Measurements from ENCODE around the gene PPIL4.

DNA sequence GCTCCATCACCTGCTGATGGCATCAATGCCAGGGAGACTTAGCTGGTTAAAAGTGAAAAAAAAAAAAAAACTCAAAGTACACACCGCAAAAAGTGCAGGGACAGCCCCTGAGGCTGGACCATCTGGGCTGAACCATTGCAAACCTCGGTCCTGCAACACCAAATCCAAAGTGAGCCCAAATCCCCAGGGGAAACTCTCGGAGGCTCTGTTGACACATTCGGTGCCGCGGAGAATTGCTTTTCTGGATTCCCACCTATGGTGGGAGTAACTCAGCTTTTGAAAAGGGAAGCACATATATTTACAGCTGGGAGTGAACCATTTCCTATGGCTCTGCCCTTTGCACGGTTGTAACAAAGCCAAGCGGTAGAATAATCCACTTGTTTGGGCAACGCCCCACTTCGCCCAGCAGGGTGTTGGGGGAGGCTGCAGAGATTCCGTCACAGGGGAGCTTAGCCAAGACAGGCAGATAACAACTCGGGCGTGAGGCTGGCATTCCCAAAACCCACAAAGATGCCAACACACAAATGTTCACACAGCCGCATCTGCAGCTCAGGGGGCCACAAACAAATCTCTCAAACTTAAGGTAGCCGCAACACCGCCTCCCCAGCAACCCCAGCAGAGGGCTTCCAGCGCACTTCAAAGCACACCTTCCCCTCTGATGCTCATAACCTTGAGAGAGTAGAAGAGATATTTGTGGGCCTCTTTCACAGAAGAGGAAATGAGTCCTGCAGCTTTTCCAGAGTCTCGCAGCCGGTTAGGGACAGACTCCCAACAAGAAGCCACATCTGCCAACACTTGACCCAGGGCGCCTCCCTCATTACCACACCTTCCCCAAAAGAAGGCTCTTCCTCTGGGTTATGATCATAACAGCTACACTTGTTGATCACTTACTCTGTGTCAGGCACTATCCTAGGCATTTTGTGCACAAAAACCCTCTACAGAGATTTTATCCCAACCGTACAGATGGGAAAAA is 72.5 kb downstream of the PPIL4 start:
- no peak for TF ChIP-seq POLR2AphosphoS5 (IDR thresholded peaks at IDR 0.05; ENCODE audit: low read depth)
- TF ChIP-seq, protein P1, sequence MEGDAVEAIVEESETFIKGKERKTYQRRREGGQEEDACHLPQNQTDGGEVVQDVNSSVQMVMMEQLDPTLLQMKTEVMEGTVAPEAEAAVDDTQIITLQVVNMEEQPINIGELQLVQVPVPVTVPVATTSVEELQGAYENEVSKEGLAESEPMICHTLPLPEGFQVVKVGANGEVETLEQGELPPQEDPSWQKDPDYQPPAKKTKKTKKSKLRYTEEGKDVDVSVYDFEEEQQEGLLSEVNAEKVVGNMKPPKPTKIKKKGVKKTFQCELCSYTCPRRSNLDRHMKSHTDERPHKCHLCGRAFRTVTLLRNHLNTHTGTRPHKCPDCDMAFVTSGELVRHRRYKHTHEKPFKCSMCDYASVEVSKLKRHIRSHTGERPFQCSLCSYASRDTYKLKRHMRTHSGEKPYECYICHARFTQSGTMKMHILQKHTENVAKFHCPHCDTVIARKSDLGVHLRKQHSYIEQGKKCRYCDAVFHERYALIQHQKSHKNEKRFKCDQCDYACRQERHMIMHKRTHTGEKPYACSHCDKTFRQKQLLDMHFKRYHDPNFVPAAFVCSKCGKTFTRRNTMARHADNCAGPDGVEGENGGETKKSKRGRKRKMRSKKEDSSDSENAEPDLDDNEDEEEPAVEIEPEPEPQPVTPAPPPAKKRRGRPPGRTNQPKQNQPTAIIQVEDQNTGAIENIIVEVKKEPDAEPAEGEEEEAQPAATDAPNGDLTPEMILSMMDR (conservative IDR thresholded peaks at IDR 0.05; ENCODE audit: low read depth in 2 of 2) = no peak
- no peak for TF ChIP-seq EZH2phosphoT487 (IDR thresholded peaks at IDR 0.05; ENCODE audit: unreplicated experiment)
- no peak for TF ChIP-seq EZH2 (IDR thresholded peaks at IDR 0.05; ENCODE audit: low read depth, unreplicated experiment)
- TF ChIP-seq, protein P2, sequence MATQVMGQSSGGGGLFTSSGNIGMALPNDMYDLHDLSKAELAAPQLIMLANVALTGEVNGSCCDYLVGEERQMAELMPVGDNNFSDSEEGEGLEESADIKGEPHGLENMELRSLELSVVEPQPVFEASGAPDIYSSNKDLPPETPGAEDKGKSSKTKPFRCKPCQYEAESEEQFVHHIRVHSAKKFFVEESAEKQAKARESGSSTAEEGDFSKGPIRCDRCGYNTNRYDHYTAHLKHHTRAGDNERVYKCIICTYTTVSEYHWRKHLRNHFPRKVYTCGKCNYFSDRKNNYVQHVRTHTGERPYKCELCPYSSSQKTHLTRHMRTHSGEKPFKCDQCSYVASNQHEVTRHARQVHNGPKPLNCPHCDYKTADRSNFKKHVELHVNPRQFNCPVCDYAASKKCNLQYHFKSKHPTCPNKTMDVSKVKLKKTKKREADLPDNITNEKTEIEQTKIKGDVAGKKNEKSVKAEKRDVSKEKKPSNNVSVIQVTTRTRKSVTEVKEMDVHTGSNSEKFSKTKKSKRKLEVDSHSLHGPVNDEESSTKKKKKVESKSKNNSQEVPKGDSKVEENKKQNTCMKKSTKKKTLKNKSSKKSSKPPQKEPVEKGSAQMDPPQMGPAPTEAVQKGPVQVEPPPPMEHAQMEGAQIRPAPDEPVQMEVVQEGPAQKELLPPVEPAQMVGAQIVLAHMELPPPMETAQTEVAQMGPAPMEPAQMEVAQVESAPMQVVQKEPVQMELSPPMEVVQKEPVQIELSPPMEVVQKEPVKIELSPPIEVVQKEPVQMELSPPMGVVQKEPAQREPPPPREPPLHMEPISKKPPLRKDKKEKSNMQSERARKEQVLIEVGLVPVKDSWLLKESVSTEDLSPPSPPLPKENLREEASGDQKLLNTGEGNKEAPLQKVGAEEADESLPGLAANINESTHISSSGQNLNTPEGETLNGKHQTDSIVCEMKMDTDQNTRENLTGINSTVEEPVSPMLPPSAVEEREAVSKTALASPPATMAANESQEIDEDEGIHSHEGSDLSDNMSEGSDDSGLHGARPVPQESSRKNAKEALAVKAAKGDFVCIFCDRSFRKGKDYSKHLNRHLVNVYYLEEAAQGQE (IDR thresholded peaks at IDR 0.05; ENCODE audit: unreplicated experiment) = no peak
- TF ChIP-seq JUNB (IDR thresholded peaks at IDR 0.05; ENCODE audit: unreplicated experiment) = no peak
- TF ChIP-seq, protein P3, sequence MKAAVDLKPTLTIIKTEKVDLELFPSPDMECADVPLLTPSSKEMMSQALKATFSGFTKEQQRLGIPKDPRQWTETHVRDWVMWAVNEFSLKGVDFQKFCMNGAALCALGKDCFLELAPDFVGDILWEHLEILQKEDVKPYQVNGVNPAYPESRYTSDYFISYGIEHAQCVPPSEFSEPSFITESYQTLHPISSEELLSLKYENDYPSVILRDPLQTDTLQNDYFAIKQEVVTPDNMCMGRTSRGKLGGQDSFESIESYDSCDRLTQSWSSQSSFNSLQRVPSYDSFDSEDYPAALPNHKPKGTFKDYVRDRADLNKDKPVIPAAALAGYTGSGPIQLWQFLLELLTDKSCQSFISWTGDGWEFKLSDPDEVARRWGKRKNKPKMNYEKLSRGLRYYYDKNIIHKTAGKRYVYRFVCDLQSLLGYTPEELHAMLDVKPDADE (IDR thresholded peaks at IDR 0.05) = no peak
- no peak for TF ChIP-seq ZNF331 (CRISPR knock-in tag; IDR thresholded peaks at IDR 0.05; ENCODE audit: low read depth)
- TF ChIP-seq CREB1 (CRISPR knock-in tag; IDR thresholded peaks at IDR 0.05; ENCODE audit: low read depth) = no peak
- no peak for TF ChIP-seq NANOG (IDR thresholded peaks at IDR 0.05; ENCODE audit: borderline replicate concordance)

Measured in GM23338 (cell line).